Osteocyte (in vitro differentiated cells): ENCODE measurements around the gene HMBS. TPM values are rescaled to one million over a fixed set of nuclear protein-coding genes. Genes with fewer than 3 reads are reported as not detected.
"Not testable (repeated sequence)": the region's sequence is repeated elsewhere in the genome, so short reads cannot be mapped to it uniquely, and the experiment has no call there.

Source experiments
- DNase-seq: peaks from one replicate; pipeline ENCODE4 v3.0.0; 2021; ENCODE audit warnings: mixed read lengths; ENCODE audit not compliant: unreplicated experiment; ENCODE audit errors: extremely low spot score
- H3K27ac Mint-ChIP-seq: one replicate; pipeline ENCODE4 v1.8.0; 2021; ENCODE audit warnings: mild to moderate bottlenecking, mixed read lengths; ENCODE audit not compliant: unreplicated experiment
- H3K27me3 Mint-ChIP-seq: one replicate; pipeline ENCODE4 v1.8.0; 2021; ENCODE audit warnings: mixed read lengths; ENCODE audit not compliant: unreplicated experiment
- H3K36me3 Mint-ChIP-seq: one replicate; pipeline ENCODE4 v1.8.0; 2021; ENCODE audit warnings: mixed read lengths; ENCODE audit not compliant: unreplicated experiment
- H3K4me1 Mint-ChIP-seq: one replicate; pipeline ENCODE4 v1.8.0; 2021; ENCODE audit warnings: mixed read lengths; ENCODE audit not compliant: unreplicated experiment
- H3K4me3 Mint-ChIP-seq: one replicate; pipeline ENCODE4 v1.8.0; 2021; ENCODE audit warnings: mild to moderate bottlenecking, moderate library complexity, mixed read lengths; ENCODE audit not compliant: unreplicated experiment
- H3K9me3 Mint-ChIP-seq: one replicate; pipeline ENCODE4 v1.8.0; 2021; ENCODE audit warnings: mixed read lengths; ENCODE audit not compliant: unreplicated experiment
- long read RNA-seq: library from polyadenylated mRNA; unstranded; transcript quantifications from one replicate; pipeline ENCODE4 v2.0.0, GENCODE V29; 2021
- total RNA-seq: library from RNA; stranded (reverse); gene quantifications from 2 replicates; pipeline ENCODE4 v1.2.1, GENCODE V29; 2021
- TF ChIP-seq, protein P1 (sequence below): fragments of 200-600 bp; sonication (generic); IDR thresholded peaks from 2 replicates; pipeline ENCODE4 v1.5.0; 2021; ENCODE audit warnings: antibody characterized with exemption, mild to moderate bottlenecking, moderate library complexity

HMBS gene
- total RNA-seq, result 15.7 and 18.6 TPM in 2 replicates
- long read RNA-seq, transcript HMBS-201 (14 exons, 1,501 nt), result major isoform, 78 of 107 reads
- long read RNA-seq, partial matches to known transcripts, result 5 of 107 reads
- long read RNA-seq, other reads (novel, unspliced or antisense), result 22 of 107 reads

- Mint-ChIP-seq H3K4me1 (peaks cover 14% of the 10 kb centered on the region), H3K4me3 (peak within 1 kb of the TSS; percentile 92)
- TF ChIP-seq, protein P1, sequence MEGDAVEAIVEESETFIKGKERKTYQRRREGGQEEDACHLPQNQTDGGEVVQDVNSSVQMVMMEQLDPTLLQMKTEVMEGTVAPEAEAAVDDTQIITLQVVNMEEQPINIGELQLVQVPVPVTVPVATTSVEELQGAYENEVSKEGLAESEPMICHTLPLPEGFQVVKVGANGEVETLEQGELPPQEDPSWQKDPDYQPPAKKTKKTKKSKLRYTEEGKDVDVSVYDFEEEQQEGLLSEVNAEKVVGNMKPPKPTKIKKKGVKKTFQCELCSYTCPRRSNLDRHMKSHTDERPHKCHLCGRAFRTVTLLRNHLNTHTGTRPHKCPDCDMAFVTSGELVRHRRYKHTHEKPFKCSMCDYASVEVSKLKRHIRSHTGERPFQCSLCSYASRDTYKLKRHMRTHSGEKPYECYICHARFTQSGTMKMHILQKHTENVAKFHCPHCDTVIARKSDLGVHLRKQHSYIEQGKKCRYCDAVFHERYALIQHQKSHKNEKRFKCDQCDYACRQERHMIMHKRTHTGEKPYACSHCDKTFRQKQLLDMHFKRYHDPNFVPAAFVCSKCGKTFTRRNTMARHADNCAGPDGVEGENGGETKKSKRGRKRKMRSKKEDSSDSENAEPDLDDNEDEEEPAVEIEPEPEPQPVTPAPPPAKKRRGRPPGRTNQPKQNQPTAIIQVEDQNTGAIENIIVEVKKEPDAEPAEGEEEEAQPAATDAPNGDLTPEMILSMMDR, result no peak
Observed at GRCh38 chr11:119084663-119085436, at the start of gene HMBS. Gene HMBS, plus strand, starts transcription at chr11:119084881. Its CDS starts 153 bp downstream, at chr11:119085034.

DNA sequence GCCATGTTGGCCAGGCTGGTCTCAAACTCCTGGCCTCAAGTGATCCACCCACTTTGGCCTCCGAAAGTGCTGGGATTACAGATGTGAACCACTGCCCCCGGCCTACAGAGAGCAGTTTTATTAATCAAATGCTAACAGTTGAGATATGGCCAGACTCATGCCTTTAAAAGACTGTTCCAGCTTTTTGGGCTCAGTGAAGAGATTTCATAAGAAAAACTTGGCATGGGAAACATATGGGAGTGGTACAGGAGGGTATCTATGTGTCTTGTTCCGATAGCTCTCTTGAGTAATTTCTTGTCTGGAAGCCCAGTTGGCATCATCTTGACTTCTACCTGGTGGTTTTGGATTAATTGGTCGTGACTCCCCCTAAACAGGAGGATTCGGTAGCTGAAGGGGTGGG, 45.8 kb upstream of the HMBS start:
- Mint-ChIP-seq H3K9me3 (no peaks in the 10 kb centered on the region), H3K4me1 (no peaks in the 10 kb centered on the region), H3K27me3 (no peaks in the 10 kb centered on the region), H3K4me3 (no peak overlapping the region), H3K27ac (no peak overlapping the region), H3K36me3 (no peaks in the 10 kb centered on the region)
- no peak for DNase-seq
- TF ChIP-seq, protein P1, result no peak

More at GRCh38 chr11:119084663-119085436, at the start of gene HMBS:
- Mint-ChIP-seq H3K27me3 (no peaks in the 10 kb centered on the region), H3K9me3 (no peaks in the 10 kb centered on the region), H3K27ac (peak within 1 kb of the TSS; percentile 96), H3K36me3 (peaks cover 20% of the 10 kb centered on the region)
- DNase-seq, result peak; percentile 95

- H3K27ac Mint-ChIP-seq, H3K4me3 Mint-ChIP-seq, H3K36me3 Mint-ChIP-seq: not testable (repeated sequence)
Observed at GRCh38 chr11:119039471-119039870, 45.2 kb upstream of the HMBS start.

DNA sequence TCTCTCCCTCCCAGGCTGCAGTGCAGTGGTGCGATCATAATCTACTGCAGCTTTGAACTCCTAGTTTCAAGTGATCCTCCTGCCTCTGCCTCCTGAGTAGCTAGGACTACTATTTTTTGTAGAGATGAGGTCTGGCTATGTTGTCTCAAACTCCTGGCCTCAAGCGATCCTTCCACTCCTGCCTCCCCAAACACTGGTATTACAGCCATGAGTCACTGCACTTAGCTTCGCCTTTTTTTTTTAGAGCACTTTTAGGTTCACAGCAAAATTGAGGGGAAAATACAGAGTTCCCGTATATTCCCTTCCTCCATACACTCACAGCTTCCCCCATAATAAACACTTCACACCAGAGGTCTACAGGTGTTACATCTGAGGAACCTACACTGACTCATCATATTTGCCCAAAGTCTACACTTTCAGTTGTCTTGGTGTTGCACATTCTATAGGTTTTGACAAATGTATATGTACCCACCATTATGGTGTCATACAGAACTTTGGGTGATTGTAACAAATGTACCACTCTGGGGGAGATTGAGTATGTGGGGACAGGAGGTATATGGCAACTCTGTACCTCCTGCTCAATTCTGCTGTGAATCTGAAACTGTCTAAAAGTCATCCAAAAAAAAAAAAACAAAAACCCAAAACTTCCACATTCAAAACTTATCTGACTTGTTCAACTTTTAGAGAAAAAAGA, 42.7 kb upstream of the HMBS start:
- H3K4me1 Mint-ChIP-seq, result no peaks in the 10 kb centered on the region
- TF ChIP-seq, protein P1, result no peak
- no peak overlapping the region for H3K27ac Mint-ChIP-seq
- peaks cover 11% of the 10 kb centered on the region for H3K36me3 Mint-ChIP-seq
- no peaks in the 10 kb centered on the region for H3K27me3 Mint-ChIP-seq
- no peaks in the 10 kb centered on the region for H3K9me3 Mint-ChIP-seq
- no peak overlapping the region for H3K4me3 Mint-ChIP-seq
- no peak for DNase-seq

More at GRCh38 chr11:119039471-119039870, 45.2 kb upstream of the HMBS start:
- H3K9me3 Mint-ChIP-seq, DNase-seq, H3K4me1 Mint-ChIP-seq, H3K27me3 Mint-ChIP-seq: not testable (repeated sequence)

DNA sequence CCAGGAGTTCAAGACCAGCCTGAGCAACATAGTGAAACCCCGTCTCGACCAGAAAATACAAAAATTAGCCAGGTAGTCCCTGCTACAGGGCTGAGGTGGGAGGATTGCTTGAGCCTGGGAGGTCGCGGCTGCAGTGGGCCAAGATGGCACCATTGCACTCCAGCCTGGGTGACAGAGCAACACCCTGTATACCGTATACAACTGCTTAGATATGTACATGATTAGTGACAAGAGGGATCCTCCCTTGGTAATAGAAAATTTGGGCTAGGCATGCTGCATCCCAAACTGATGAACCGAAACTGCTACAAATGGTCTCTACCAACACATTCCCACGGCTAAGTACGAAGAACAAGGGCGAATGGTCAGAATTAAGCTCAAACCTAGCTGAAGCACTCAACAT, 41.8 kb upstream of the HMBS start:
- no peak for DNase-seq
- Mint-ChIP-seq H3K27ac (no peak overlapping the region), H3K4me1 (no peaks in the 10 kb centered on the region), H3K36me3 (peaks cover 19% of the 10 kb centered on the region), H3K4me3 (no peak overlapping the region), H3K9me3 (no peaks in the 10 kb centered on the region), H3K27me3 (no peaks in the 10 kb centered on the region)
- TF ChIP-seq, protein P1, result no peak
